Esophagus squamous epithelium (tissue), 5 donors: ENCODE measurements around the gene PPRC1. TPM values are rescaled to one million over a fixed set of nuclear protein-coding genes. Genes with fewer than 3 reads are reported as not detected.

Experiments
- DNase-seq: peaks from one replicate; lab custom pipeline; 2025; lab: John Stamatoyannopoulos, UW
- H3K27ac ChIP-seq, 4 donors: fragments of 200-600 bp; sonication (generic); one replicate each; pipeline ENCODE4 v1.5.1; 2016 to 2019; ENCODE audit warnings: mild to moderate bottlenecking in 1 of 4
- H3K27me3 ChIP-seq, 4 donors: fragments of 200-600 bp; sonication (generic); 1 replicate in 3 of 4; 2 replicates in 1 of 4; pipeline versions ENCODE4 v1.5.1 to v1.6.0; 2017 to 2021; ENCODE audit warnings: antibody characterized with exemption in 1 of 4
- H3K36me3 ChIP-seq, 3 donors: fragments of 200-600 bp; sonication (generic); one replicate each; pipeline ENCODE4 v1.5.1; 2016 to 2019
- H3K4me1 ChIP-seq, 3 donors: fragments of 200-600 bp; sonication (generic); one replicate each; pipeline ENCODE4 v1.5.1; 2017 to 2019
- H3K4me3 ChIP-seq, 4 donors: fragments of 200-600 bp; sonication (generic); 1 replicate in 3 of 4; 2 replicates in 1 of 4; pipeline ENCODE4 v1.5.1; 2016 to 2019; ENCODE audit warnings: mild to moderate bottlenecking in 2 of 4, moderate library complexity in 1 of 4
- H3K9me3 ChIP-seq, 3 donors: fragments of 200-600 bp; sonication (generic); one replicate each; pipeline ENCODE4 v1.5.1; 2016 to 2019
- CTCF ChIP-seq, 6 experiments: fragments of 450-650 bp in 4 of 6; fragments of 200-600 bp in 2 of 6; sonication (generic) in 2 of 6; IDR thresholded peaks; one replicate each; pipeline ENCODE4 v1.5.1; 2016 to 2019; ENCODE audit warnings: antibody characterized with exemption in 6 of 6, mild to moderate bottlenecking in 4 of 6, moderate library complexity in 4 of 6
- POLR2A ChIP-seq, 4 donors: fragments of 450-650 bp; IDR thresholded peaks; one replicate each; pipeline ENCODE4 v1.6.1; 2017; ENCODE audit warnings: antibody characterized with exemption in 4 of 4, mild to moderate bottlenecking in 4 of 4, moderate library complexity in 3 of 4
- WGBS, 2 donors: methylation state at CpG; one replicate each; pipeline ENCODE4 v1.1.5; 2018; 5-methylcytosine and 5-hydroxymethylcytosine counted together
- intact Hi-C: fragments of 100-400 bp; cut with DNase I; formaldehyde crosslinking; loops from one replicate; pipeline ENCODE4 v1.15.0; 2022
- total RNA-seq, 4 donors: library from RNA; depleted of rRNA; stranded (reverse); fragments of >200 nt; gene quantifications; one replicate each; pipeline ENCODE4 v1.1.0, GENCODE V29; 2016
- donor health status: DM: yes; HTN: yes; CAD: no.

The PPRC1 gene
- total RNA-seq, 4 donors from 2014 or later = 10.5 to 29.9 (median 27.2) TPM

GRCh38 chr10:102120991-102121738 lies 11.7 kb upstream of the PPRC1 start:
- no peak for TF ChIP-seq CTCF (IDR thresholded peaks at IDR 0.05)
- TF ChIP-seq POLR2A (IDR thresholded peaks at IDR 0.05) = peak in 2 of 4 donors; percentile 46 to 52
- no peak for DNase-seq
- no peaks in the 10 kb centered on the region for H3K36me3 ChIP-seq
- no peaks in the 10 kb centered on the region for H3K9me3 ChIP-seq
- peak overlapping the region; percentile 96 to 100 (median 98) for H3K27ac ChIP-seq
- intact Hi-C loops = no loop called here
- WGBS, 2 donors = 0 to 2% methylated on average over 8 to 9 of the region's 15 CpGs
- H3K27me3 ChIP-seq = no peaks in the 10 kb centered on the region
- peak overlapping the region; percentile 69 to 92 (median 88) for H3K4me3 ChIP-seq
- peaks cover 30 to 56% (median 39%) of the 10 kb centered on the region in 3 donors for H3K4me1 ChIP-seq

DNA sequence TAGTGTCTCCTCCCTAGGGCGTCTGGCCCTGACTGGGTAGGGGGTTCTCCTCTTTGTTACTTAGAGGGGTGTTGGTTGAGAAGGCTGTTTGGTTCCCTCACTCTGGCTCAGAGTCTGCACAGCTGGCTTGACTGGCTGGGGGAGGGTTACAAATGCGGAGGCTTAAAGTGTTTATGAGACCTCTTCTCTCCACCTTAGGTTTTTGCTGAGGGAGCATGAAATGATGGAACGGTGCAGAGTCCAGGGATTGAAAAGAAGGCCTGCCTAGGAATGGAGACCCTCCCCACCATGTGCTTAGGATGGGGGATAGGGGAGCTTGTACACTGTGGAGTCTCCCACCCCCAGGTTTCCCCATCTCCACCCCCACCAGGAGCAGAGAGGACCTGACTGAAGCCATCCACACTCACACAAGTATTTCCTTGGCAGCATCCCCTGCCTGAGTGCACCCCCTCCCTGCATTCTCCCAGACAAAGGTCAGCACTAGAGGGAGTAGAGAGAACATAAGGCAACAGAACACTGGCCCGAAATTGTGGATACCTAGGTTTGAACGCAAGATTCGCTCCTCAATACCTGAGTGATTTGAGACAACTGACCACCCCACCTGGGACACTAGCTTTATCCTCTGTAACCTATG lies 11.0 kb upstream of the PPRC1 start:
- H3K9me3 ChIP-seq = no peaks in the 10 kb centered on the region
- intact Hi-C loops = no loop called here
- 43 to 56% methylated on average over 3 to 5 of the region's 6 CpGs for WGBS, 2 donors
- H3K36me3 ChIP-seq = no peaks in the 10 kb centered on the region
- TF ChIP-seq CTCF (IDR thresholded peaks at IDR 0.05) (peak in 1 of 6 experiments; percentile 11), POLR2A (IDR thresholded peaks at IDR 0.05) (no peak)
- peak overlapping the region; percentile 96 to 100 (median 98) for H3K27ac ChIP-seq
- H3K4me3 ChIP-seq = peak overlapping the region in 3 of 4 donors; percentile 87 to 92 (median 88)
- H3K4me1 ChIP-seq = peaks cover 23 to 49% (median 32%) of the 10 kb centered on the region in 3 donors
- no peak for DNase-seq
- H3K27me3 ChIP-seq = no peaks in the 10 kb centered on the region

DNA sequence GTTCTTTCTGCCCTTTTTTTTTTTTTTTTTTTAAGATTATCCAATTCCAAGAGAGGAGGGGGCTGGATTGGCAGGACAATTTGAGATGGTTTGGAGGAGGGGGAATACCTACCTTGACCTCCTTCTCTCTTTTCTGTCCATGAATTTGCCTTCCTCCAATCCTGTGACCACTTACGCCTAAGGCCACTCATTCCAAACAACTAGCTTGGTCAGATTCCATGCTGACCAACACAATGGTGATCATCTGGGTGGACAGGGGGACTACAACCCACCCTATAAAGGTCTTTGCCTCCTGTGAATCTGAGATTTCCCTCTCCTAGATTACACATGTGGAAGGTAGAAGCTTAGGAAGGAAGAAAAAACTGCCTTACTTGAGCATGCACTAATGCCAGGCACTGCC lies 10.4 kb upstream of the PPRC1 start:
- Histone ChIP-seq H3K4me1 (peaks cover 17 to 44% (median 26%) of the 10 kb centered on the region in 3 donors), H3K36me3 (no peaks in the 10 kb centered on the region), H3K4me3 (no peak overlapping the region), H3K9me3 (no peaks in the 10 kb centered on the region), H3K27ac (peak overlapping the region; percentile 96 to 100 (median 98)), H3K27me3 (no peaks in the 10 kb centered on the region)
- intact Hi-C loops = no loop called here
- 60 to 100% methylated on average over 1 of the region's 1 CpG for WGBS, 2 donors
- no peak for DNase-seq
- TF ChIP-seq POLR2A (IDR thresholded peaks at IDR 0.05) (no peak), CTCF (IDR thresholded peaks at IDR 0.05) (no peak)

- H3K4me3 ChIP-seq = no peak overlapping the region
- 84 to 93% methylated on average over 3 of the region's 3 CpGs for WGBS, 2 donors
- no peaks in the 10 kb centered on the region for H3K36me3 ChIP-seq
- no peak for TF ChIP-seq POLR2A (IDR thresholded peaks at IDR 0.05)
- no peak for TF ChIP-seq CTCF (IDR thresholded peaks at IDR 0.05)
- H3K27ac ChIP-seq = peak overlapping the region in 2 of 4 donors; percentile 58 to 99
- H3K4me1 ChIP-seq = peaks cover 9 to 39% (median 18%) of the 10 kb centered on the region in 3 donors
- H3K9me3 ChIP-seq = no peaks in the 10 kb centered on the region
- DNase-seq = no peak
- H3K27me3 ChIP-seq = no peaks in the 10 kb centered on the region
- intact Hi-C loops = no loop called here
These were observed 9.6 kb upstream of the PPRC1 start for GRCh38 chr10:102123223-102123622.
